Measurements from ENCODE around the gene ZNF471. TPM values are rescaled to one million over a fixed set of nuclear protein-coding genes. Genes with fewer than 3 reads are reported as not detected.

Gene ZNF471
- polyA plus RNA-seq = 3.4 and 7.1 TPM in 2 replicates

DNA sequence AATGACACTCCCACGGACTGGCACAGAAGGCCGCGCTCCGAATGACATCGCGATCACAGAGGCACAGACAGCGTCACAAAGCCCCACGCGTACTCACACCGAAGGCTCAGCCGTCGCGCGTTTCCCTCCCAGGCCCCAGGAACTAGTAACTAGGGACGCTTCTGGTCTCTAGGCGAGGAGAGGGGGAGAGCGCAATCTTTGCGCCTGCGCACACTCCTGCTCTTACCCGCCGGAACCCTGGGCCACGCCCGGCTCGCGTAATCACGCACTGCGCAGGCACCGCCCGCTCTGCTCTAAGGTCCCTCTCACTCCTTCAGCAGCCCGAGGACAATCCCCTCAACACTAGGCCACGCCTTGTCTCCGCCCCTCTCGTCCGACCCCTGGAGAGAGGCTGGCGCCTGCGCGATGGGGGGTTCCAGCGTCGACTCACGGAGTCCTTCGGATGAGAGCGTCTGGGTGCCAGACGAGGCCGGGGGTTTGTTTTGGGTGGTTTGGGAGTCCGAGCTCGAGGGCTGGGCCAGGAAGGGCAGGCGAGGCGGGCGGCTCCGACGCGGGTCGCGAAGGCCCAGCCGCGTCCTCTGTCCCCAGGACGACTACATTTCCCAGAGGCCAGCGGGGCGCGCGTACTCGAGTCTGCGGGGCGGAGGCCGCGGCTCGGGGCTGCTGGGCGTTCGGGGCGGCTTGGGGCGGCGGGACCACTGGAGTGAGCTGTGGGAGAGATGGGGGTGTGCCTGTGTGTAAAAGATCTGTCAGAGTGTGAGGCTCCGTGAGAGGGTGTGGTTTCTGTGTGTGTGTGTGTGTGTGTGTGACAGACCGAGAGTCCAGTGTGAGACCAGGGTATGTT is at the start of gene ZNF471:
ZNF471 (plus strand) TSS at position 410 of the 844 bp plus-strand sequence. CDS start 3,717 bp downstream, outside the sequence.

DNA sequence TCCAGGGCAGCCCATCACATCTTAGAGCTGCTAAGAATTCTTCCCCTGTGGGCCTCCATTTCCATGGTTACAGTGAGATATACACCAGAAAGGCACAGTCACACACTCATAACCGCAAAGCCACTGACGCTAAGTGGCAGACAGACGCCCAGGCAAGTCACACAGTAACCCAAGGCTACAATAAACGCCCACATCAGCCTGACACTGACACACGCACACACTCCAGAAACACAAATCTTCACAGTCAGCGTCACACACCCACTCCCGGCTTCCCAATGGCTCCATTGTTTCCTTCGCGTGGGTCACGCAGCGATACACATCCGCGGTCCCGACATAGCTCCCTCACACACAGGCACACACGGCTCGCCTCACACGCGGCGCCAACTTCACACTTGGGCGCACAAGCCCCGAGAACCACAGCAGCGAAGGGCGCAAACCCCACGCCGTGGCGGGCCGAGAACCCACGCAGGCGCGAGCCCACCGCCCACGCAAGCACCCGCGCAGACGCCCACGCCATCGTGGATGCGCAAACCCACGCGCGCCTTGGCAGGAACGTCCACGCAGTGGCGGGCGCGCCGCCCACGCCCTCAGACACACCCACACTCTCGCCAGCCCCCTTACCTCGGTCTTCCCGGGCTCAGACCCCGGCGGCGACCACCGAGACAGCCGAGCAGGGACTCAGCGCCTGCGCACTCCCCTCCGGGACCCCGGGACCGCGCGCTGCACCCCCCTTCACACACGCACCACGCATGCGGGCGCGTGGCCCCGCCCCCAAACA is 30.8 kb upstream of the ZNF471 start, which contains the start of gene ZNF667:
ZNF667 (minus strand) TSS at position 695 of the 778 bp plus-strand sequence. CDS start 14,975 bp downstream, outside the sequence.

DNA sequence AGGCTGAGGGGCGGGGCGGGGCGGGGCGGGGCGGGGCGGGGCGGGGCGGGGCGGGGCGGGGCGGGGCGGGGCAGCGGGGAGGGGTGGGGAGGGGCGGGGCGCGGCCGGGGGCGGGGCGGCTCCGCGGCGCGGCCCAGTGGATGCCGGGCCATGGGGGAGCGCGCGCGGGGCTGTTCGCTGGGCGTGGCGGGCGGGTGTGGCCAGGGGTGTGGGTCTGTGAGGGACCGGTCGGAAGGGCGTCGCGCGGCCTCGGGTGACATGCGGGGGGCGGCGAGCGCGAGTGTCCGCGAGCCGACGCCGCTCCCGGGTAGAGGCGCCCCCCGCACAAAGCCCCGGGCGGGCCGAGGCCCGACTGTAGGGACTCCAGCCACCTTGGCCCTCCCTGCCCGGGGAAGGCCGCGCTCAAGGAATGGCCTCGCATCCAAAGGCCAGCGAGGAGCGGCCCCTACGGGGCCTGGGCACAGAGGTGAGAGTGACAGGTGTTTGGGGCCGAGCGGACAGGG is 31.2 kb downstream of the ZNF471 start, which contains the start of gene ZFP28:
ZFP28 (plus strand) TSS at position 188 of the 503 bp plus-strand sequence; CDS start at position 259, 71 bp downstream.

DNA sequence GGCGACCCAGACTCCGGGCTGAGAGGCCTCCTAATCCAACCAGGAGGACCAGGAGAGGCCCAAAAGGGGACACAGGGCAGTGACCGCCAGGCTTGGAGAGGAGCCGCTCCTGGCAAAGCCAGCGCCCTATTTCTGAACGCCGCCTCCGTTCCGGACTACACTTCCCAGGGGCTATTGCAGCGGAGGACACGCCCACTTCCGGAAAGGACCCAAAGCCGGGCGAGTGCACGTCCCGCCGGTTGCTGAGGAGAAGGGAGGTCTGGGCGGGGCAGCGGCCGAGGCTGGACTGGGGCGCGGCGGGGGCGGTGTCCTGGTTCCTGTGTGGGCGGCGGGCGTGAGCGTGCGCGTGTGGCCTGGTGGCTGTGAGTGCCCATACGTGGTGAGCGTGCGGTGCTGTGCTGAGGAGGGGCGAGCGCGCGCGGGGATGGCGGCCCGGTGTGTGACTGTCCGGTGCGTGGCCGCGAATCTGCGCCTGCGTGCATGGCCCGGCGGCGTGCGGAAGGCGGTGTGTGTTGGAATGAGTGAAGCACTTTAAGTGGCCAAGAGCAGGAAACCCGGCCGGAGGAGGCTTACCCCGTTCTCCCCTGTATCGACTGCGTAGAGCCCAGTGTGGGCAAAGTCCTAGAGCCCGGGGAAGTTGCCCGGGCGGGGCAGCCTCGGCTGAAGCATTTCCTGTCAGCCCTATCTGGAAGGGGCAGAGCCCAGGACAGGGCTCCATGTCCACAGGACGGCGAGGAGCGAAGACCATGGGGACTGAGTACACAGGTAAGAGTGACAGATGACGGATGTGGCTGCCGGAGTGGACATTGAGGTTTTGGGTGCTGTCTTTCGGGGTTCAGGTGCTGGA is 59.8 kb downstream of the ZNF471 start, which contains the start of gene ZNF470:
ZNF470 (plus strand) TSS at position 195 of the 847 bp plus-strand sequence. CDS start 2,844 bp downstream, outside the sequence.

Other genes with a start within 250 kb of the ZNF471 start
- gene EDDM13, start 235.1 kb upstream of the ZNF471 start, polyA plus RNA-seq = not detected in 2 replicates
- 17.5 and 19.6 TPM in 2 replicates for gene ZSCAN5A, start 193.0 kb upstream of the ZNF471 start, polyA plus RNA-seq
- gene ZNF582, start 114.3 kb upstream of the ZNF471 start, polyA plus RNA-seq = 4.0 and 15.3 TPM in 2 replicates
- 10.3 and 21.9 TPM in 2 replicates for gene ZNF583, start 103.5 kb upstream of the ZNF471 start, polyA plus RNA-seq
- 15.0 and 15.1 TPM in 2 replicates for gene ZNF667, start 30.5 kb upstream of the ZNF471 start, polyA plus RNA-seq
- 7.7 and 11.7 TPM in 2 replicates for gene ZFP28, start 31.1 kb downstream of the ZNF471 start, polyA plus RNA-seq
- 12.5 and 16.9 TPM in 2 replicates for gene ZNF470, start 59.6 kb downstream of the ZNF471 start, polyA plus RNA-seq
- 0.07 and 0.47 TPM in 2 replicates for gene ZNF71, start 87.4 kb downstream of the ZNF471 start, polyA plus RNA-seq
- 3.7 TPM in 1 of 2 replicates, not detected in the other for gene SMIM17, start 135.3 kb downstream of the ZNF471 start, polyA plus RNA-seq
- 0.27 and 1.0 TPM in 2 replicates for gene ZNF835, start 163.9 kb downstream of the ZNF471 start, polyA plus RNA-seq

Measured in Purkinje cell (primary cell).